NCI-H345 (cell line): ENCODE results near the gene MGAT5.

ENCODE experiments used
- DNase-seq: peaks from one replicate; lab custom pipeline; 2025; lab: John Stamatoyannopoulos, UW

Gene MGAT5

GRCh38 chr2:134398300-134398699, 144.4 kb downstream of the MGAT5 start:
- no peak for DNase-seq

- no peak for DNase-seq
These were observed 145.2 kb downstream of the MGAT5 start for GRCh38 chr2:134399096-134399495.

GRCh38 chr2:134401081-134401497, 147.2 kb downstream of the MGAT5 start:
- no peak for DNase-seq

GRCh38 chr2:134401789-134402188, 147.9 kb downstream of the MGAT5 start:
- DNase-seq = no peak

- no peak for DNase-seq
These were observed 148.5 kb downstream of the MGAT5 start for GRCh38 chr2:134402410-134402809.

GRCh38 chr2:134405611-134406081, 151.8 kb downstream of the MGAT5 start:
- DNase-seq = no peak

- no peak for DNase-seq
These were observed 152.4 kb downstream of the MGAT5 start for GRCh38 chr2:134406311-134406710.

- DNase-seq = no peak
These were observed 152.9 kb downstream of the MGAT5 start for GRCh38 chr2:134406736-134407135.

GRCh38 chr2:134407154-134407890, 153.4 kb downstream of the MGAT5 start:
- no peak for DNase-seq

- no peak for DNase-seq
These were observed 154.5 kb downstream of the MGAT5 start for GRCh38 chr2:134408386-134408785.

- DNase-seq = no peak
These were observed 154.9 kb downstream of the MGAT5 start for GRCh38 chr2:134408791-134409190.

GRCh38 chr2:134410006-134410405, 156.1 kb downstream of the MGAT5 start:
- no peak for DNase-seq

- DNase-seq = no peak
These were observed 157.0 kb downstream of the MGAT5 start for GRCh38 chr2:134410831-134411231.

- DNase-seq = no peak
These were observed 157.5 kb downstream of the MGAT5 start for GRCh38 chr2:134411279-134411827.

GRCh38 chr2:134411828-134412638, 158.2 kb downstream of the MGAT5 start:
- peak; percentile 91 for DNase-seq

- DNase-seq = no peak
These were observed 158.7 kb downstream of the MGAT5 start for GRCh38 chr2:134412639-134412999.

- DNase-seq = no peak
These were observed 159.6 kb downstream of the MGAT5 start for GRCh38 chr2:134413430-134413829.

GRCh38 chr2:134413912-134414311, 160.0 kb downstream of the MGAT5 start:
- DNase-seq = no peak

- DNase-seq = no peak
These were observed 162.1 kb downstream of the MGAT5 start for GRCh38 chr2:134416018-134416417.

- no peak for DNase-seq
These were observed 162.8 kb downstream of the MGAT5 start for GRCh38 chr2:134416637-134417036.

- DNase-seq = no peak
These were observed 164.2 kb downstream of the MGAT5 start for GRCh38 chr2:134417968-134418582.

- peak; percentile 70 for DNase-seq
These were observed 166.4 kb downstream of the MGAT5 start for GRCh38 chr2:134420259-134420658.

GRCh38 chr2:134420920-134421319, 167.0 kb downstream of the MGAT5 start:
- no peak for DNase-seq
